ENCODE results near the gene CCNY. TPM values are rescaled to one million over a fixed set of nuclear protein-coding genes. Genes with fewer than 3 reads are reported as not detected.
A peak's percentile ranks its signal among the peaks of the same experiment; 100 is the strongest.

CCNY gene
- total and polyA plus RNA-seq, 2 of the 4 experiments (the other 2 are of a cell fraction), result 38.0 to 131 TPM

- CTCF ChIA-PET, result interaction anchor here (0.6 to 0.8 kb wide), 2 partner anchors 85 to 113 kb away, joined by 4 to 6 read pairs; no protein-coding TSS in a partner anchor
Measured at GRCh38 chr10:35331894-35332640, 4.2 kb upstream of the CCNY start.

More at GRCh38 chr10:35331894-35332640, 4.2 kb upstream of the CCNY start:
- H2AFZ ChIP-seq (replicated peaks; ENCODE audit: low read length, poor library complexity), result no peak overlapping the region
- BruUV-seq (replicated peaks), result no TSS peak
- H4K8ac ChIP-seq (ENCODE audit: low read depth in 2 of 2, low read length in 2 of 2), result peak overlapping the region; percentile 17 to 54; a peak in 3 of 4 replicates
- H3K4me2 ChIP-seq (ENCODE audit: low read depth, low read length), result peak overlapping the region; percentile 69
- H3K18ac ChIP-seq (ENCODE audit: low read depth, low read length), result peak overlapping the region; percentile 75; the same call in 1 of the 2 replicates
- H2BK20ac ChIP-seq (ENCODE audit: low read depth, low read length), result peak overlapping the region; percentile 84
- peaks cover 23% of the 10 kb centered on the region for H3K9me1 ChIP-seq (ENCODE audit: insufficient read depth, low read length)
- H3K23ac ChIP-seq (ENCODE audit: low read depth, low read length), result peak overlapping the region; percentile 86
- H2BK120ac ChIP-seq (ENCODE audit: low read depth, low read length), result peak overlapping the region; percentile 90
- peak overlapping the region; percentile 75 for H3K27ac ChIP-seq (ENCODE audit: insufficient read depth, low read length)
- intact Hi-C loops (cut with micrococcal nuclease) (no loop called here), dilution Hi-C loops (cut with HindIII; ENCODE audit: low sequenced_read_pairs, unreplicated experiment) (no loop called here), in situ Hi-C loops (cut with MboI; ENCODE audit: low sequenced_read_pairs) (no loop called here)
- 0 out of 2 replicates have a peak overlapping the region, but pooled peaks have one; percentile 2 for H3K9ac ChIP-seq (ENCODE audit: low read depth, low read length)
- H3K36me3 ChIP-seq (ENCODE audit: control insufficient read depth, insufficient read depth, low read length), result peaks cover 6% of the 10 kb centered on the region
- POLR2A ChIA-PET (ENCODE audit: unreplicated experiment), result no interaction called here
- no peak overlapping the region for H3K4me3 ChIP-seq (ENCODE audit: insufficient read depth, low read depth, low read length)
- peak overlapping the region; percentile 89 for H2BK5ac ChIP-seq (ENCODE audit: low read depth, low read length, poor library complexity, severe bottlenecking)
- peaks cover 25% of the 10 kb centered on the region for H3K4me1 ChIP-seq (ENCODE audit: control insufficient read depth, insufficient read depth, low read length)
- H4K5ac ChIP-seq (ENCODE audit: low read depth, low read length), result peak overlapping the region; percentile 66
- peaks cover 36 to 72% of the 10 kb centered on the region in 2 experiments for H3K79me1 ChIP-seq (ENCODE audit: low read depth in 1 of 2, low read length in 2 of 2)
- no peaks in the 10 kb centered on the region for H3K9me3 ChIP-seq (ENCODE audit: control insufficient read depth, insufficient read depth, low read length)
- peak overlapping the region; percentile 75 for H2AK5ac ChIP-seq (ENCODE audit: low read depth, low read length)
- H4K20me1 ChIP-seq (ENCODE audit: insufficient read depth, low read length), result peaks cover 23% of the 10 kb centered on the region
- H4K91ac ChIP-seq (ENCODE audit: insufficient read depth, low read depth, low read length), result peak overlapping the region; percentile 81
- WGBS, 2 experiments (ENCODE audit: extremely low coverage in 2 of 2, insufficient read length in 1 of 2), result 19% methylated on average over 2 of the region's 6 CpGs; no CpG with 5 or more reads in 1 of the 2 experiments
- peak overlapping the region; percentile 91 for H3K14ac ChIP-seq (replicated peaks; ENCODE audit: low read depth, low read length)
- DNase-seq, result peak; percentile 97
- no peaks in the 10 kb centered on the region for H3K27me3 ChIP-seq (ENCODE audit: control insufficient read depth, insufficient read depth, low read length)
- no peak for TF ChIP-seq RFX5 (IDR thresholded peaks at IDR 0.05; ENCODE audit: low read depth, low read length)
- TF ChIP-seq CEBPB (IDR thresholded peaks at IDR 0.05; ENCODE audit: low read depth, low read length), result peak; percentile 99
- TF ChIP-seq NFE2L2 (IDR thresholded peaks at IDR 0.05; ENCODE audit: low read depth, low read length), result peak; percentile 58; the same call in 1 of the 2 replicates
- no peak for TF ChIP-seq USF2 (IDR thresholded peaks at IDR 0.05; ENCODE audit: low read depth, low read length)
- TF ChIP-seq ELK1 (IDR thresholded peaks at IDR 0.05; ENCODE audit: borderline replicate concordance, low read depth, low read length), result no peak
- no peak; the same call in 1 of the 2 replicates for TF ChIP-seq MAFK (IDR thresholded peaks at IDR 0.05; ENCODE audit: low read depth, low read length)
- no peak; the same call in 1 of the 2 replicates for TF ChIP-seq BHLHE40 (IDR thresholded peaks at IDR 0.05; ENCODE audit: low read depth, low read length)
- TF ChIP-seq POLR2A (IDR thresholded peaks at IDR 0.05; ENCODE audit: low read depth, low read length), result no peak
- peak; percentile 97 for TF ChIP-seq FOS (IDR thresholded peaks at IDR 0.05; ENCODE audit: low read depth, low read length)
- peak overlapping the region; percentile 92 for H3K4ac ChIP-seq (ENCODE audit: low read depth, low read length)
- ATAC-seq (ENCODE audit: low read depth), result peak; percentile 5; the same call in 1 of the 2 replicates
- H2AK9ac ChIP-seq (replicated peaks; ENCODE audit: low read depth, low read length, poor library complexity), result peak overlapping the region; percentile 21
- peak overlapping the region; percentile 77; the same call in 2 of the 3 replicates for H2BK15ac ChIP-seq (ENCODE audit: low read depth, low read length)
- peak overlapping the region; percentile 31 for H3K56ac ChIP-seq (ENCODE audit: extremely low read depth, insufficient read depth, low read length)
